ENCODE results near the gene ALPL.
"Not testable (repeated sequence)": the region's sequence is repeated elsewhere in the genome, so short reads cannot be mapped to it uniquely, and the experiment has no call there.

ALPL gene
- total RNA-seq: 0 reads per million in 3 experiments

GRCh38 chr1:21509351-21510112 is at the start of gene ALPL:
TSS of gene ALPL (plus strand) at chr1:21509423. CDS start at chr1:21554082, 44,659 bp downstream.
- DNase-seq: no peak

- DNase-seq: not testable (repeated sequence)
Measured at GRCh38 chr1:21465127-21465526, 44.1 kb upstream of the ALPL start.

- not testable (repeated sequence) for DNase-seq
Measured at GRCh38 chr1:21467946-21468345, 41.3 kb upstream of the ALPL start.

GRCh38 chr1:21468599-21468998 is 40.6 kb upstream of the ALPL start:
- no peak for DNase-seq

- DNase-seq: no peak
Measured at GRCh38 chr1:21469581-21469980, 39.6 kb upstream of the ALPL start.

- no peak for DNase-seq
Measured at GRCh38 chr1:21472861-21473260, 36.4 kb upstream of the ALPL start.

- no peak for DNase-seq
Measured at GRCh38 chr1:21478356-21478755, 30.9 kb upstream of the ALPL start.

GRCh38 chr1:21483881-21484280 is 25.3 kb upstream of the ALPL start:
- not testable (repeated sequence) for DNase-seq

- DNase-seq: no peak
Measured at GRCh38 chr1:21489146-21489545, 20.1 kb upstream of the ALPL start.

- no peak for DNase-seq
Measured at GRCh38 chr1:21490774-21491487, 18.3 kb upstream of the ALPL start.

GRCh38 chr1:21491488-21492355 is 17.5 kb upstream of the ALPL start:
- no peak for DNase-seq

- no peak for DNase-seq
Measured at GRCh38 chr1:21492356-21492625, 16.9 kb upstream of the ALPL start.

- DNase-seq: no peak
Measured at GRCh38 chr1:21494196-21494595, 15.0 kb upstream of the ALPL start.

GRCh38 chr1:21495225-21495820 is 13.9 kb upstream of the ALPL start:
- DNase-seq: no peak

- no peak for DNase-seq
Measured at GRCh38 chr1:21496063-21496462, 13.2 kb upstream of the ALPL start.

- DNase-seq: no peak
Measured at GRCh38 chr1:21496886-21497285, 12.3 kb upstream of the ALPL start.

GRCh38 chr1:21497466-21498061 is 11.7 kb upstream of the ALPL start:
- no peak for DNase-seq

GRCh38 chr1:21499283-21499950 is 9.8 kb upstream of the ALPL start:
- no peak for DNase-seq

GRCh38 chr1:21503706-21504377 is 5.4 kb upstream of the ALPL start:
- DNase-seq: no peak

GRCh38 chr1:21506804-21507203 is 2.4 kb upstream of the ALPL start:
- DNase-seq: no peak

GRCh38 chr1:21507511-21508270 is 1.5 kb upstream of the ALPL start:
- DNase-seq: no peak
